ENCODE measurements around the gene RASAL1. TPM values are rescaled to one million over a fixed set of nuclear protein-coding genes. Genes with fewer than 3 reads are reported as not detected.

Gene RASAL1
- total RNA-seq, 1 donor from 2014 or later: 0.26 TPM

DNA sequence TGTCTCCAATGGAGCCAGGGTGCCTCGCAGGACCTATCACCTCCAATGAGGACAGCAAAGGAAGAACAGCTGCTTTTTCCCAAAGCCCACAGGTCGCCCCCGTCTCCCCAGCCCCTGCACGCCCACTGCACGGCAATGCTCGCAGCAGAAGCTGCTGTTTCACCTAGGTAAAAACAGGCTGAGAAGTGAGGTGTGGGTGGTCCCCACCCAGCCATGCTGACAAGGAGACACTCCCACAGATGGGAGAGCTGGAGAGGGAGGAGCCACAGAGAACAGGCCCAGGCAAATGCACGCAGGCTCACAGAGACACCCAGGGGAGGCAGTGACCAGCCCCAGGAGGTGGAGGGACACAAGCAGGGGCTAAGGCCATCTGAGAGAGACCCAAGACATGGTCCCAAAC lies 24.4 kb upstream of the RASAL1 start:
- intact Hi-C loops (cut with DNase I): no loop called here
- H3K4me3 ChIP-seq: no peak overlapping the region

GRCh38 chr12:113158439-113159203 lies 23.1 kb upstream of the RASAL1 start:
- Histone ChIP-seq H3K4me1 (peaks cover 6% of the 10 kb centered on the region), H3K27me3 (peaks cover 25% of the 10 kb centered on the region), H3K9me3 (no peaks in the 10 kb centered on the region), H3K4me3 (no peak overlapping the region), H3K36me3 (peaks cover 62% of the 10 kb centered on the region), H3K27ac (no peak overlapping the region)
- no peak for DNase-seq
- TF ChIP-seq CTCF (IDR thresholded peaks at IDR 0.05): no peak
- no peak for ATAC-seq
- intact Hi-C loops (cut with DNase I): no loop called here

More for the DNA sequence above, 24.4 kb upstream of the RASAL1 start:
- H3K9me3 ChIP-seq: no peaks in the 10 kb centered on the region
- DNase-seq (no peak), ATAC-seq (no peak)
- no peak overlapping the region for H3K27ac ChIP-seq
- peaks cover 75% of the 10 kb centered on the region for H3K36me3 ChIP-seq
- no peak for TF ChIP-seq CTCF (IDR thresholded peaks at IDR 0.05)
- H3K4me1 ChIP-seq: no peaks in the 10 kb centered on the region
- H3K27me3 ChIP-seq: peaks cover 11% of the 10 kb centered on the region

- no peak for DNase-seq
- Histone ChIP-seq H3K4me3 (no peak overlapping the region), H3K9me3 (no peaks in the 10 kb centered on the region), H3K4me1 (peaks cover 11% of the 10 kb centered on the region), H3K27me3 (peaks cover 35% of the 10 kb centered on the region), H3K27ac (no peak overlapping the region), H3K36me3 (peaks cover 49% of the 10 kb centered on the region)
- no peak for TF ChIP-seq CTCF (IDR thresholded peaks at IDR 0.05)
- intact Hi-C loops (cut with DNase I): no loop called here
- no peak for ATAC-seq
Observed at GRCh38 chr12:113157218-113157859, 21.8 kb upstream of the RASAL1 start.

GRCh38 chr12:113155646-113156045 lies 20.1 kb upstream of the RASAL1 start:
- Histone ChIP-seq H3K27me3 (peaks cover 52% of the 10 kb centered on the region), H3K4me3 (no peak overlapping the region), H3K4me1 (peaks cover 11% of the 10 kb centered on the region), H3K36me3 (peaks cover 34% of the 10 kb centered on the region), H3K9me3 (no peaks in the 10 kb centered on the region), H3K27ac (no peak overlapping the region)
- ATAC-seq: no peak
- intact Hi-C loops (cut with DNase I): no loop called here
- TF ChIP-seq CTCF (IDR thresholded peaks at IDR 0.05): no peak
- DNase-seq: no peak

DNA sequence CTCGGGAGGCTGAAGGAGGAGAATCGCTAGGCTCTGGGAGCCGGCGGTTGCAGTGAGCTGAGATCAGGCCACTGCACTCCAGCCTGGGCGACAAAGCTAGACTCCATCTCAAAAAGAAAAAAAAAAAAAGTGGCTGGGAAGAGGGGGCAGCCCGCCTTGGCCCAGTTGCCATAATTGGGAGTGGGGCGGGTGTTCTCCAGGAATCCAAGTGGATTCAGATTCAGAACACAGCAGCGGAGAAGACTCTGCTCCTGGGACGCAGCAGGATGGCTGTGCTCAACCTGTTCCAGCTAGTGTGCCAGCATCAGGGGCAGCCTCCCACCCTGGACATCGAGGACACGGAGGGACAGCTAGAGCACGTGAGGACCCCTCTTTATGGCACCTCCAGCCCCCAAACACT lies 19.5 kb upstream of the RASAL1 start:
- Histone ChIP-seq H3K4me3 (no peak overlapping the region), H3K9me3 (no peaks in the 10 kb centered on the region), H3K27me3 (peaks cover 58% of the 10 kb centered on the region), H3K27ac (no peak overlapping the region), H3K36me3 (peaks cover 28% of the 10 kb centered on the region), H3K4me1 (peaks cover 11% of the 10 kb centered on the region)
- intact Hi-C loops (cut with DNase I): no loop called here
- ATAC-seq (no peak), DNase-seq (no peak)
- no peak for TF ChIP-seq CTCF (IDR thresholded peaks at IDR 0.05)
